ENCODE measurements around the gene TUBG1.

GRCh38 chr17:42657824-42658588, 48.5 kb downstream of the TUBG1 start:
- no peak for TF ChIP-seq EZH2phosphoT487 (IDR thresholded peaks at IDR 0.05; ENCODE audit: borderline replicate concordance, low read length)
- TF ChIP-seq, protein P1, sequence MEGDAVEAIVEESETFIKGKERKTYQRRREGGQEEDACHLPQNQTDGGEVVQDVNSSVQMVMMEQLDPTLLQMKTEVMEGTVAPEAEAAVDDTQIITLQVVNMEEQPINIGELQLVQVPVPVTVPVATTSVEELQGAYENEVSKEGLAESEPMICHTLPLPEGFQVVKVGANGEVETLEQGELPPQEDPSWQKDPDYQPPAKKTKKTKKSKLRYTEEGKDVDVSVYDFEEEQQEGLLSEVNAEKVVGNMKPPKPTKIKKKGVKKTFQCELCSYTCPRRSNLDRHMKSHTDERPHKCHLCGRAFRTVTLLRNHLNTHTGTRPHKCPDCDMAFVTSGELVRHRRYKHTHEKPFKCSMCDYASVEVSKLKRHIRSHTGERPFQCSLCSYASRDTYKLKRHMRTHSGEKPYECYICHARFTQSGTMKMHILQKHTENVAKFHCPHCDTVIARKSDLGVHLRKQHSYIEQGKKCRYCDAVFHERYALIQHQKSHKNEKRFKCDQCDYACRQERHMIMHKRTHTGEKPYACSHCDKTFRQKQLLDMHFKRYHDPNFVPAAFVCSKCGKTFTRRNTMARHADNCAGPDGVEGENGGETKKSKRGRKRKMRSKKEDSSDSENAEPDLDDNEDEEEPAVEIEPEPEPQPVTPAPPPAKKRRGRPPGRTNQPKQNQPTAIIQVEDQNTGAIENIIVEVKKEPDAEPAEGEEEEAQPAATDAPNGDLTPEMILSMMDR (conservative IDR thresholded peaks at IDR 0.05; ENCODE audit: low read depth, low read length): no peak

Measured in PC-3 (cell line).